ENCODE data around the gene TEKT3. TPM values are rescaled to one million over a fixed set of nuclear protein-coding genes. Genes with fewer than 3 reads are reported as not detected.

TEKT3 gene
- total and polyA plus RNA-seq, 9 of the 15 experiments (the other 6 are each of a cell fraction or from before 2014, with no cell fraction given): not detected

DNA sequence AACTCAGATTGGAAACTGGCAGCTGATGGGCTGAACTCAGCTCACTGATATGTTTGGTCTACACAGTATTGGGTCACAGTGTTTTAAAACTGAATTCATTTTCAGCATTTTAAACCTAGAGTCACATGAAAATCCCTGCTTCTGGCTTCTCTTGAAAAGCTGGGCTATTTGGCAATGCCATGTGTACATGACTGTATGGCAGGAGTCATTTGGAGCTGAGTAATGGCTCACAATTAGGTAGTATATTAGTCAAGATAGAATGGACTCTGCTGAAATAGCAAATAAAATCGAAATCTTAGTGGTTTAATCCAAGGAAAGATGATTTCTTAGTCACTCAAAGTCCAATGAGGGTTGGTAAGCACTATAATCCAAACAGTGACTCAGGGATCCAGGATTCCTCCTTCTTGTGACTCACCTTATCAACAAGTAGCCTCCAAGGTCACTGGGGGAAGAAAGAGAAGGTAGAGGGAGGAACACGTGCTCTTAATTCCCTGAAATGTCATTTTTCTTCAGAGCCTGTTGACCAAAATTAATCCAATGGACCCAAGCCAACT lies 62.4 kb downstream of the TEKT3 start:
- Histone ChIP-seq H3K9ac (ENCODE audit: insufficient read depth in 1 of 2, low read depth in 2 of 2, low read length in 2 of 2) (no peak overlapping the region), H3K36me3 (ENCODE audit: control insufficient read depth, insufficient read depth, low read length) (no peaks in the 10 kb centered on the region), H3K79me2 (ENCODE audit: control insufficient read depth, insufficient read depth, low read length) (no peaks in the 10 kb centered on the region), H3K27ac (ENCODE audit: extremely low read depth, low read depth, low read length) (no peak overlapping the region), H3K4me2 (ENCODE audit: insufficient read depth, low read length) (no peak overlapping the region), H3K9me1 (ENCODE audit: control insufficient read depth, insufficient read depth, low read length) (no peaks in the 10 kb centered on the region), H2AFZ (ENCODE audit: low read depth, low read length) (no peak overlapping the region), H3K27me3 (ENCODE audit: control insufficient read depth in 2 of 2, insufficient read depth in 2 of 2, low read length in 2 of 2) (no peaks in the 10 kb centered on the region), H3K4me3 (no peak overlapping the region), H3K9me3 (replicated peaks; ENCODE audit: control insufficient read depth, insufficient read depth, low read depth, low read length) (no peaks in the 10 kb centered on the region; the same call in 1 of the 2 replicates), H4K20me1 (replicated peaks; ENCODE audit: control insufficient read depth, insufficient read depth, low read length) (no peaks in the 10 kb centered on the region), H3K4me1 (replicated peaks in 1 of 2; ENCODE audit: control insufficient read depth in 2 of 2, insufficient read depth in 2 of 2, low read length in 2 of 2) (no peaks in the 10 kb centered on the region)
- peak in 1 of 4 experiments; percentile 24 for DNase-seq (ENCODE audit: extremely low read depth in 1 of 4, low spot score in 3 of 4)
- FAIRE-seq: no peak
- intact Hi-C loops (cut with micrococcal nuclease) (no loop called here), in situ Hi-C loops (cut with MboI) (no loop called here)
- TF ChIP-seq TRIM24 (IDR thresholded peaks at IDR 0.05) (peak in 1 of 2 experiments; percentile 34; a peak in 1 of 4 replicates), EP300 (IDR thresholded peaks at IDR 0.05; ENCODE audit: low read length) (no peak), ZNF785 (CRISPR knock-in tag; IDR thresholded peaks at IDR 0.05) (no peak), ESRRA (IDR thresholded peaks at IDR 0.05; ENCODE audit: borderline replicate concordance, low read depth) (peak; percentile 16; the same call in 1 of the 2 replicates)
- no peak for ATAC-seq
- CTCF ChIA-PET (ENCODE audit: low intra/inter-chr PET ratio): no interaction called here
- 0% methylated on average over 2 of the region's 2 CpGs for WGBS (ENCODE audit: insufficient coverage, low coverage, missing lambda C conversion rate)
- BruUV-seq (replicated peaks): no TSS peak
- POLR2A ChIA-PET: no interaction called here

DNA sequence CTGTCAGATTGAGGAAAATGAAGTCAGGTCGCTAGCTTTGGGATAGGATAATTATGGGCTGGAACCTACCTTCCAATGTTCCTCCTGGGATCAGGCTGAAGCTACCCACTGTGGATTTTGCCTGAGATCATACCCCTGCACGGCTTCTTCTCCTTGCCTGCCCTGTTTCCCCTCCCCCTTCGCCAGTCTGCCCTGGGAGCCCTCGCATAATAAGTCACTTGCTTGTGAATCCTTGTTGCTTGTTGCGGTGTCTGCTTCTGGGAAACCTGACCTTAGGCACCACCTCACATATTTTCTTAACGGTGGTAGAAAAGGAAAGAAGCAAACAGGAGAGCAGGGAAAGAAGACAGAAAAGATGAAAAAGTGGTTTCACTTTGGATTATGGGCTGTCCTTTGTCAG lies 63.0 kb downstream of the TEKT3 start:
- H3K9ac ChIP-seq (ENCODE audit: insufficient read depth in 1 of 2, low read depth in 2 of 2, low read length in 2 of 2): no peak overlapping the region
- ATAC-seq (no peak), FAIRE-seq (no peak), DNase-seq (ENCODE audit: extremely low read depth in 1 of 4, low spot score in 3 of 4) (no peak)
- no peaks in the 10 kb centered on the region for H3K79me2 ChIP-seq (ENCODE audit: control insufficient read depth, insufficient read depth, low read length)
- no peaks in the 10 kb centered on the region; the same call in 1 of the 2 replicates for H3K9me3 ChIP-seq (replicated peaks; ENCODE audit: control insufficient read depth, insufficient read depth, low read depth, low read length)
- H2AFZ ChIP-seq (ENCODE audit: low read depth, low read length): no peak overlapping the region
- TF ChIP-seq KDM5B (IDR thresholded peaks at IDR 0.05; ENCODE audit: insufficient replicate concordance, low read depth, low read length): no peak
- TF ChIP-seq ZKSCAN1 (IDR thresholded peaks at IDR 0.05; ENCODE audit: low read depth, low read length): no peak
- no peak for TF ChIP-seq NUFIP1 (IDR thresholded peaks at IDR 0.05; ENCODE audit: partially characterized antibody)
- no peak for TF ChIP-seq ZNF133 (CRISPR knock-in tag; IDR thresholded peaks at IDR 0.05)
- TF ChIP-seq RUNX1 (IDR thresholded peaks at IDR 0.05; ENCODE audit: low read depth): no peak
- H3K9me1 ChIP-seq (ENCODE audit: control insufficient read depth, insufficient read depth, low read length): no peaks in the 10 kb centered on the region
- POLR2A ChIA-PET: no interaction called here
- intact Hi-C loops (cut with micrococcal nuclease): no loop called here
- 21% methylated on average over 5 of the region's 6 CpGs for WGBS (ENCODE audit: insufficient coverage, low coverage, missing lambda C conversion rate)
- H3K4me1 ChIP-seq (replicated peaks in 1 of 2; ENCODE audit: control insufficient read depth in 2 of 2, insufficient read depth in 2 of 2, low read length in 2 of 2): no peaks in the 10 kb centered on the region
- H3K27ac ChIP-seq (ENCODE audit: extremely low read depth, low read depth, low read length): no peak overlapping the region
- no peaks in the 10 kb centered on the region for H3K36me3 ChIP-seq (ENCODE audit: control insufficient read depth, insufficient read depth, low read length)
- no peaks in the 10 kb centered on the region for H3K27me3 ChIP-seq (ENCODE audit: control insufficient read depth in 2 of 2, insufficient read depth in 2 of 2, low read length in 2 of 2)
- CTCF ChIA-PET (ENCODE audit: low intra/inter-chr PET ratio): no interaction called here
- BruUV-seq (replicated peaks): no TSS peak
- H3K4me3 ChIP-seq: no peak overlapping the region
- no peaks in the 10 kb centered on the region for H4K20me1 ChIP-seq (replicated peaks; ENCODE audit: control insufficient read depth, insufficient read depth, low read length)
- in situ Hi-C loops (cut with MboI): no loop called here
- H3K4me2 ChIP-seq (ENCODE audit: insufficient read depth, low read length): no peak overlapping the region

All from K562 (cell line).